Measurements from ENCODE around the gene VASH2.

VASH2 gene

DNA sequence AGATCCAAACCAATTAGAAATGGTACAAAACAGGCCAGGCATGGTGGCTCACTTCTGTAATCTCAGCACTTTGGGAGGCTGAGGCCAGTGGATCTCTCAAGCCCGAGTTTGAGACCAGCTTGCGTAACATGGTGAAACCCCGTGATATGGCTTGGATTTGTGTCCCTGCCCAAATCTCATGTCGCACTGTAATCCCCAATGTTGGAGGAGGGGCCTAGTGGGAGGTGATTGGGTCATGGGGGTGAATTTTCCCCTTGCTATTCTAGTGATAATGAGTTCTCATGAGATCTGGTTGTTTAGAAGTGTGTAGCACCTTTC is 7.0 kb upstream of the VASH2 start:
- TF ChIP-seq, protein P1, sequence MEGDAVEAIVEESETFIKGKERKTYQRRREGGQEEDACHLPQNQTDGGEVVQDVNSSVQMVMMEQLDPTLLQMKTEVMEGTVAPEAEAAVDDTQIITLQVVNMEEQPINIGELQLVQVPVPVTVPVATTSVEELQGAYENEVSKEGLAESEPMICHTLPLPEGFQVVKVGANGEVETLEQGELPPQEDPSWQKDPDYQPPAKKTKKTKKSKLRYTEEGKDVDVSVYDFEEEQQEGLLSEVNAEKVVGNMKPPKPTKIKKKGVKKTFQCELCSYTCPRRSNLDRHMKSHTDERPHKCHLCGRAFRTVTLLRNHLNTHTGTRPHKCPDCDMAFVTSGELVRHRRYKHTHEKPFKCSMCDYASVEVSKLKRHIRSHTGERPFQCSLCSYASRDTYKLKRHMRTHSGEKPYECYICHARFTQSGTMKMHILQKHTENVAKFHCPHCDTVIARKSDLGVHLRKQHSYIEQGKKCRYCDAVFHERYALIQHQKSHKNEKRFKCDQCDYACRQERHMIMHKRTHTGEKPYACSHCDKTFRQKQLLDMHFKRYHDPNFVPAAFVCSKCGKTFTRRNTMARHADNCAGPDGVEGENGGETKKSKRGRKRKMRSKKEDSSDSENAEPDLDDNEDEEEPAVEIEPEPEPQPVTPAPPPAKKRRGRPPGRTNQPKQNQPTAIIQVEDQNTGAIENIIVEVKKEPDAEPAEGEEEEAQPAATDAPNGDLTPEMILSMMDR (IDR thresholded peaks at IDR 0.05; ENCODE audit: control insufficient read depth, insufficient read depth, low read depth, low read length, missing control alignments): no peak
- DNase-seq (ENCODE audit: low read depth): no peak
- H3K4me3 ChIP-seq (ENCODE audit: control insufficient read depth, low read depth, low read length): no peak overlapping the region

- DNase-seq (ENCODE audit: low read depth): no peak
- TF ChIP-seq, protein P1 (IDR thresholded peaks at IDR 0.05; ENCODE audit: control insufficient read depth, insufficient read depth, low read depth, low read length, missing control alignments): no peak
- H3K4me3 ChIP-seq (ENCODE audit: control insufficient read depth, low read depth, low read length): no peak overlapping the region
Observed at GRCh38 chr1:212944229-212944901, 6.0 kb upstream of the VASH2 start.

DNA sequence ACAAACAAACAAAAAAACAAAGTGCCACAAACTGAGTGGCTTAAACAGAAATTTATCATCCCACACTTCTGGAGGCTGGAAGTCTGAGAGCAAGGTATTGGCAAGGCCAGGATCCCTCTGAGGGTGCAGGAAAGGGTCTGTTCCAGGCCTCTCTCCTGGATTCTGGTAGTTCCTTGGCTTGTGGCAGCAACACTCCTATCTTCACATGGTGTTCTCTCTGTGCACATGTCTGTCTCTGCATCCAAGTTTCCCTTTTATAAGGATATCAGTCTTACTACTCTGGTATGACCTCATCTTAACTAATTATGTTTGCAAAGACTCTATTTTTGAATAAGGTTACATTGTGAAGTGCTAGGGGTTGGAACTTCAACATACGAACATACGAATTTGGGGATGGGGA is 5.3 kb upstream of the VASH2 start:
- TF ChIP-seq, protein P1 (IDR thresholded peaks at IDR 0.05; ENCODE audit: control insufficient read depth, insufficient read depth, low read depth, low read length, missing control alignments): no peak
- H3K4me3 ChIP-seq (ENCODE audit: control insufficient read depth, low read depth, low read length): no peak overlapping the region
- no peak for DNase-seq (ENCODE audit: low read depth)

DNA sequence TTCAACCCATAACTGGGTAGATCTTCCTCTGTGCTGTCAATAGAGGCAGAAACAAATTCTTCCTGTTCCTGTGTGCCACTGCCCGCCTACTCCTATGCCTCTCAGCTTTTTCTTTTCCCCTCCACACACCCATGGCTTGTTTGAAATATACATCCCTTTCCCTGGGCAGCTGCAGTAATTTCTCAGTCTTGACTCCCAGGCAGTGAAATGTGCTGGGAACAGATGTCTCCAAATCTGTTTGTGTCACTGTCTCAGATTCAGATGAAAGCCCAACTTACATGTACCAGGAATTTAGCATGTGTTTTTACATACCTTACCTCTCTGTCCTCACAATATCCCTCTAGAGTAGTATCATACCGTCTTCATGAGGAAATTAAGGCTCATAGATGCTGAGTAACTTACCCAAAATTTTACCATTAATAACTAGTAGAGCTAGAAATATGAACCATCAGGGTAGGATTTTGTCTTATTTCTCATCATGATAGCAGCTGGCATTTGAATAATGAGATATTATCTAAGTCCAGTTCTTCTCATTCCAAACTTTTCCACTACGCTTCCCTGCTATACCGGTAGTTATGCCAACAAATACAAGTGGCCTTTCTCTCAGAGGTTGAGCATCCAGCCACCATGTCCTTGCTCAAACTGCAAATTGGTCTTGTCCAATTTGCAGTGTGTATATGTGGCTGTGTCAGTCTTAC is 4.7 kb upstream of the VASH2 start:
- TF ChIP-seq, protein P1 (IDR thresholded peaks at IDR 0.05; ENCODE audit: control insufficient read depth, insufficient read depth, low read depth, low read length, missing control alignments): no peak
- no peak for DNase-seq (ENCODE audit: low read depth)
- no peak overlapping the region for H3K4me3 ChIP-seq (ENCODE audit: control insufficient read depth, low read depth, low read length)

- DNase-seq (ENCODE audit: low read depth): no peak
- TF ChIP-seq, protein P1 (IDR thresholded peaks at IDR 0.05; ENCODE audit: control insufficient read depth, insufficient read depth, low read depth, low read length, missing control alignments): no peak
Observed at GRCh38 chr1:212946872-212947271, 3.5 kb upstream of the VASH2 start.

DNA sequence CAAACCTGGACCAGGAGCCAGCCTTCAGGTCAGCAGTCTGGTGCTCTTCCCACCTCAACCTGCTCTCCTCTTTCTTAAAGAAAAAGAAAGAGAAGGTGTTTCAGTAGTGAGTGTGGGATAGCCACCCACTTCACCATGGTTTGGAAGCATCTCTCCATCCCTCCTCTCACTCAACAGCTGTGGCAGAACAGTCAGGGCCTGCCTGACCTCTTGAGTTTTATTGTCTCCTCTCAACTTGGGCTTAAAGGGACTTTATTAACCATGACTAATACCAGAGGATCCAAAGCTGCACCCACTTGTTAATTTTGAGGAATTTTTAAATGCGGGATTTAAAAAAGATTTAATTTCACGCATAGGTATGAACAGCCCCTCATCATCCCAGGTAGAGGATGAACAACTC is 570 bp upstream of the VASH2 start:
- TF ChIP-seq, protein P1 (IDR thresholded peaks at IDR 0.05; ENCODE audit: control insufficient read depth, insufficient read depth, low read depth, low read length, missing control alignments): no peak
- no peak for DNase-seq (ENCODE audit: low read depth)

More at GRCh38 chr1:212946872-212947271, 3.5 kb upstream of the VASH2 start:
- H3K4me3 ChIP-seq (ENCODE audit: control insufficient read depth, low read depth, low read length): no peak overlapping the region

More for the DNA sequence above, 570 bp upstream of the VASH2 start:
- H3K4me3 ChIP-seq (ENCODE audit: control insufficient read depth, low read depth, low read length): peak overlapping the region; percentile 56
